HPDE6-E6E7 (cell line): ENCODE measurements around the gene DEFB128.
A peak's percentile ranks its signal among the peaks of the same experiment; 100 is the strongest.
"Not testable (repeated sequence)": the region's sequence is repeated elsewhere in the genome, so short reads cannot be mapped to it uniquely, and the experiment has no call there.

Experiments
- DNase-seq: peaks from one replicate; pipeline ENCODE4 v3.0.0; 2011; ENCODE audit warnings: missing footprints; ENCODE audit errors: extremely low spot score

DEFB128 gene

DNA sequence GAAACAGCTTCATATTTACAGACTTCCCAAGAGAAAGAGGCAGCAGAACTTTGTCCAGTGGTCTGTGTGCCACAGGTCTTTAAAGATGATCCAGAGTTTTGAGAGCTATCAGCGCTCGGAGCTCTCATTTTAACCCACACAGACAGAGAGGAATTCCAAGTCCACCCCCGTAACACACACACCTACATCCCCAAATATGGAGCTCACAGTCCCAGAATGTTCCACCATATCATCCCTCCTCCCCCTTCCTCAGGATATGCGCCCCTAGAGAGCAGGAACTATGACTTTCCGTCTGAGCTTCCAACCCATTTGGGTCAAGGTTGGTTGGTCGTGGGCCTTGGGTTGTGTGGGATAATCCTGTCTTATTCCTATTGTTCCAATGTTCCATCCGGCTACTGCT is at the start of gene DEFB128:
TSS of gene DEFB128 (minus strand) at position 101 of the 400 bp plus-strand sequence. CDS start at position 13, 88 bp downstream.
- DNase-seq: no peak

DNA sequence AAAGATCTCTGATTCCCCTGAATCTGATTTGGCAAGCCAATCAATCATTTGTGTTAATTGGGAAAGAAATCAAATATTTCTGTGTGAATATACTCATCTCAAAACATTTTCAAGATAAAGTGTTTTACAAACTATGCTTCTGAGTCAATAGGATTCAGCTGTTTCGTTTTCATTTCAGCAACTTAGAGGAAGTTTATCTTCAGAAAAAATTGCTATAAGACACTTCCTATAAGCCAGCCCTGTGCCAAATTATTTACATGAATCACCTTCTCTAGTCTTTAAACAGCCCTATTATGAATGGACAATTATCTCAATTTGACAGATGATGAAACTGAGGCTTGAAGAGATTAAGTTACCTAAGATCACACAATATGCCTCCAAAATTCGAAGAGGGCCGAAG is 48.4 kb upstream of the DEFB128 start:
- no peak for DNase-seq

DNA sequence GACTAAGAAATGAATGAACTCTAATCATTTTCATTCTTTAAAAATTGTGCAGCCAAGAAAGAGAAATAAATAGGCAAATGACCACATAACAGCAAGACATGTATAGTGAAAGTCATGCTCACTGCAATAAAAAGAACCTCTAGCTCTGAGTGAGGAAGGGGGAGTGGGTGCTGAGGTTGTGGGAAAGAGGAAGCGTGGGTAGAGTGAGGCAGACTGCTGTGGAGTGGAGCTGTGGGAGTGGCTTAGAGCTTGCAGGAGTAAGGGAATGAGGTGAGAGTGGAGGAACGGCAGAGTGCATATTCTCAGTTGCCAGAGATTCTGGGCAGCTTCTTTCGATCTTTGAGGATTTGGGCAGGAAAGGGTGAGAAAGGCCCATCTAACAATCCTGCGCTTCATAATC is 48.0 kb upstream of the DEFB128 start:
- no peak for DNase-seq

DNA sequence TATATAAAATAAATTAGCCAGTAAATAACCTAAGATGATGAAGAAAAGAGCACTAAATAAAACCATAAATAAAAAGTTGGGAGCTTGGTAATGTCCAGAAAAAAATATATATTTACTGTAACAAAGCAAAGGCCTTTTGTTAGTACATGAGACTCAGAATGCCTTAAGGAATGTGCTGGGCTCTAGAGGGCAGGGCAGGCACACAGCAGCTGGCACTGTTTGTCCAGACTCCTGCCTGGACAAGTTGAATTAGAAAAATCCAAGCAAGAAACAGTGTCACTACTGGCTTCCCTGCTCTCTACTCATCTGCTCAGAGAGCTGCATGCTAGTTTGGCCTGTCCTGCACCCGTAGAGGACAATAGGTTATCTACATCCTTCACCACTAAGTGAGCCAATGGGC is 46.4 kb upstream of the DEFB128 start:
- DNase-seq: peak; percentile 81

DNA sequence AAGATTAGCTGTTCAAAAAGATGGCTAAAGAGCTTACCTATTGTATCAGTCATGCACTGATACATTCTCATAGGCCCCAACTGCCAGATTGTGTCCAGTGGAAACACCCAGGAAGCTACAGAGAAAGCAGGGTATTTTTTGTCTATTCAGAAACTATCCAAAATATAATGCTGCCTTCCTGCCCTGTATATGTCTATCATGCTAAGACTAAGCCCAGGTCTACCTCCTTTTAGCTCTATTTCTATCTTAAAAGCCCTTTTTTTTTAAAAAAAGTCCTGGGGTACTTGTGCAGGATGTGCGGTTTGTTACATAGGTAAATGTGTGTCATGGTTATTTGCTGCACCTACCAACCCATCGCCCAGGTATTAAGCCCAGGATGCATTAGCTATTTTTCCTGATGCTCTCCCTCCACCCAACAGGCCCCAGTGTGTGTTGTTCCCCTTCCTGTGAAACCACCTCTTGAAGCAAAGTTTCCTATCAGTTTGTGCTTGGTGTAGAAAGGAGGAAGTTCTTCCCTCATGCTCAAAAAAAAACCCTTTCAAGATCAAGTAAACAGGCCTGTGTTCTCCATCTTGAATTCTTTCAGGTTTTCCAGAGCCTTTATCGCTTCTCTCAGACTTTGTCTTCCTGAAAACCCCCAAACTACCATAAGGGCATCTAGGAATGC is 38.1 kb upstream of the DEFB128 start:
- DNase-seq: no peak

DNA sequence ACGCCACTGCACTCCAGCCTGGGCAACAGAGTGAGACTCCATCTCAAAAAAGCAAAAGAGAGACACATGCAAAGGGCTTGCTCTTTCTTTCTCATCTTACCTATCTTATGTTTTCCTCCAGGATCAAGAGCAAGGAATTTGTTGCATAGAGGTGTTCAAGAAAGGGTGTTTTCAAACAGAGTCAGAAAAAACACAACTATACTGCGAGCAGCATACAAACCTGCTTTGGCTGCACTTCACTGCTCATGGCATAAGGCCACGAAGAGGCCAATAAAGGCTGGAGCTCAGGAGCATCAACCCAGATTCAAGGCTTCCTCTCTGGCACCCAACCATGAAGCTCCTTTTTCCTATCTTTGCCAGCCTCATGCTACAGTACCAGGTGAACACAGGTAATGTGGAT is 37.4 kb upstream of the DEFB128 start, which contains the start of gene DEFB129:
TSS of gene DEFB129 (plus strand) at position 301 of the 400 bp plus-strand sequence. CDS start at position 332, 31 bp downstream.
- DNase-seq: no peak

DNA sequence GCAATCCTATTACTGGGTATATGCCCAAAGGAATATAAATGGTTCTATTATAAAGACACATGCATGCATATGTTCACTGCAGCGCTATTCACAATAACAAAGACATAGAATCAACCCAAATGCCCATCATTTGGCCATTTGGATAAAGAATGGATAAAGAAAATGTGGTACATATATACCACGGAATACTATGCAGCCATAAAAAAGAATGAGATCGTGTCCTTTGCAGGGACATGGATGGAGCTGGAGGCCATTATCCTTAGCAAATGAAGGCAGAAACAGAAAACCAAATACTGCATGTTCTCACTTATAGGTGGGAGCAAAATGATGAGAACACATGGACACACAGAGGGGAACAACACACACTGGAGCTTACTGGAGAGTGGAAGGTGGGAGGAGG is 36.4 kb upstream of the DEFB128 start:
- not testable (repeated sequence) for DNase-seq

DNA sequence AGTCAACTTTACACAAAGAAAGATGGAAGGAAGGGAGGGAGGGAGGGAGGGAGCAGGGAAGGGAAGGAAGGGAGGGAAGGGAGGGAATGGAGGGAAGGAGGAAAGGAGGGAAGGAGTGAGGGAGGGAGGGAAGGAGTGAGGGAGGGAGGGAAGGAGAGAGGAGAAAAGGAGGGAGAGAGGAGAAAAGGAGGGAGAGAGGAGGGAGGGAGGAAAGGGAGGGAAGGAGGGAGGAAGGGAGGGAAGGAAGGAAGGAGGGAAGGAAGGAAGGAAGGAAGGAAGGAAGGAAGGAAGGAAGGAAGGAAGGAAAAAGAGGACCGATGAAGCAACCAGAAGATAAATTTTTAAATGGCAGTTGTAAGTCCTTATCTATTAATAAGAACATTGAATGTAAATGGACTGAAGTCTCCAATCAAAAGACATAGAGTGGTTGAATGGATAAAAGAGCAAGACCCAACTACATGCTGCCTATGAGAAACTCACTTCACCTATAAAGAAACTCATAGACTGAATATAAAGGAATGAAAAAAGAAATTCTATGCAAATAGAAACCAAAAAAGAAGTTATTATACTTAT is 31.8 kb upstream of the DEFB128 start:
- no peak for DNase-seq

DNA sequence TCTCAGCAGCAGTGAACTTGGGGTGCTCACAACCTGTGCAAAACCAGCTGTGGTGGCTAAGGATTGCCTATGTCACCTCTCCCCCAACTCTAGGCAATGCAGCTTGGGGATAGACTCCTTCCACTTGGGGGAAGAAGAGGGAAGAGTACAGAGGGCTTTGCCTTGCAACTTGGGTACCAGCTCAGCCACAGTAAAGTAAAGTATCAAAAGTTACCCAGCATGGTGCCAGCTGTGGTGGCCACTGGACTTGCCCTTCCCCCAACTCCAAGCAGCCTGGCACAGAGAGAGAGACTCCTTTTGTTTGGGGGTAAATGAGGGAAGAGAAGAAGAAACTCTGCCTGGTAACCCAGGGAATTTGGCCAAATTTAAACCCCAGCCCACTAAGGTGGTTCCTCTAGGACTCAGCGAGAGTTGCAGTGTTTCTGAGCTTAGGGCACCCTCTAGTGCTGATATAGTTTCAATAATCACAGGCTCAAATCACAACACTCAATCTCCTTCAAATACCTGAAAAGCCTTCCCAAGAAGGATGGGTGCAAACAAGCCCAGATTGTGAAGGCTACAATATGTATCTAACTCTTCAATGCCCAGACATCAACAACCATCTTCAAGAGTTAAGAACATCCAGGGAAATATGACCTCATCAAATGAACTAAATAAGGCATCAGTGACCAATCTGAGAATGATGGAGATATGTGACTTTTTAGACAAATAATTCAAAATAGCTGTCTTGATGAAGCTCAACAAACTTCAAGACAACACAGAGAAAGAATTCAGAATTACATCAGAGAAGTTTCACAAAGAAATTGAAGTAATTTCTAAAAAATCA is 30.0 kb upstream of the DEFB128 start:
- peak; percentile 54 for DNase-seq

DNA sequence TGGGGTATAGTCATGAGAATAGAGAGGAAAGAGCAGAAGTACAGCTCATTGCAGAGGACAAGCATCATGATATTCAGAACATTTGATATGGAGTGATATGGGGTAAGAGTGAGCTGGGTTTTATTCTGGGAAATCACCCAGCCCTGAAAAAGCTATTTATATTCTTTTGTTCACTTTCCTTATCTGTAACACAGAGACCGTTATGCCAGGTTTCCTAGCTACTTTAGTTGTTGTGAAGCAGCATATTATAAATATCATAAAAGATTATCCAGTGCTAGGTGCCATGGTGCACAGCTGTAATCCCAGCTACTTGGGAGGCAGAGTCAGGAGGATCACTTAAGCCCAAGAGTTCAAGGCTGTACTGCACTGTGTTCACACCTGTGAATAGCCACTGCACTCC is 27.8 kb upstream of the DEFB128 start:
- DNase-seq: no peak

DNA sequence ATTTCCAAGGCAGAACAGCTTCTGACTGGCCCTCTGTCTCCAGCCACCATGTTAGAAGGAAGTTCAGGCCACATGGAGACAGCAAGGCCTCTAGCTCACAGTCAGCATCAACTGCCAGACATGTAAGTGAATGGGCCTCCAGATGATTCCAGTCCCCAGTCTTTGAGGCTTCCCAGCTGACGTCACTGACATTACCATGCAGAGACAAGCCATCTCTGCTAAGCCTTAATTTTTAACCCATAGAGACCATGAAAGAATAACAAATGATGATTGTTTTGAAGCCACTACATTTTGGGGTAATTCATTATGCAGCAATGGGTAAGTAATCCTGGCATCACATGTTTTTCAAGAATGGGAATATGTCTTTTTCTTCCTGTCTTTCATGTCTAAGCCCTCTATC is 26.3 kb upstream of the DEFB128 start:
- DNase-seq: no peak

DNA sequence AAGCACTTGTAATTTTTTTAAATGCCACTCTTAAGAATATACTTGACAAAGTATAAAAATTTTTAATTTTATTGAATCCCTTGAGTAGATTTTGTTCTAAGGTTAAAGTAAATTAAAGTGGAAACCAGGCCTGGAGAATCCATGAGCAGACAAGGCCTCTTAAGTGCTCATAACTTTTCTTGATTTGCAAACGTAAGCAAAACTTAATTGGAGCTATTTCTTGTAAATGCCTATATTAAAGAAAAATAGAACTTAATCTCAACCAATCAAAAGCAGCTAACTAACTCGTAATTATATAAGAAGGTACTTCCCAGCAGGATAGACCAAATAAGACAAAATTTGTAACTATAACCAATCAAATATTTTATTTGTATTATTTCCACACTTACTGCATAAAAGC is 24.9 kb upstream of the DEFB128 start:
- DNase-seq: no peak

DNA sequence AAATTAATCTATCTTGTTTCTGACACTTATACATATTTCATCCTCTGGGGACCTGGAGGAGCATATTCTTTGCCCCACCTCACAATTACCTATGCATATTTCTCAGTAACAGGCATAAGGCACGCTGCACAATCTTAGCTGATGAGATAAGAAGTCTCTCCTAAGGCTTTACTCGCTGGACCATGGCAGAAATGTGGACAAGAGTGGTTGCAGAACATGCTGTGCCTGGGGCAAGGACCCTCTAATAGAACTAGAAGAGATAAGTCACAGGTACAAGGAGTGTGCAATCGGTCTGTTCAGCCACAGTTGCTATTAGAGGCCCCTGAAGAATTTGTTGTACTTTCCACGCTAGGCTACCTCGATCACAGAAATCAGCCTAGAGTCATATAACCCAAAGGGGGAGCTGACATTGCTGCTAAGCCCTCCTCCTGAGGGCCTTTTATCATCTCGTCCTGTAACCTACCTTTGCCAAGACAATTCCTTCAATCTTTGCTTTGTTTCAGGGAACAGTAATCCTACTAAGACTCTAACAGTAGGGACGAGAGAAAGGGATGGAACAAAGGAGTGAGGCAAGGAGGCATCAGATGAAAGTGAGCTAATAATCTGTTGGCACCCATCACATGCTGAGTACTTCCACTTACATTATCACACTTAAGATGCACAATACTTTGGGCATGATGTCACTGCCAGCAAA is 21.4 kb upstream of the DEFB128 start:
- DNase-seq: no peak

DNA sequence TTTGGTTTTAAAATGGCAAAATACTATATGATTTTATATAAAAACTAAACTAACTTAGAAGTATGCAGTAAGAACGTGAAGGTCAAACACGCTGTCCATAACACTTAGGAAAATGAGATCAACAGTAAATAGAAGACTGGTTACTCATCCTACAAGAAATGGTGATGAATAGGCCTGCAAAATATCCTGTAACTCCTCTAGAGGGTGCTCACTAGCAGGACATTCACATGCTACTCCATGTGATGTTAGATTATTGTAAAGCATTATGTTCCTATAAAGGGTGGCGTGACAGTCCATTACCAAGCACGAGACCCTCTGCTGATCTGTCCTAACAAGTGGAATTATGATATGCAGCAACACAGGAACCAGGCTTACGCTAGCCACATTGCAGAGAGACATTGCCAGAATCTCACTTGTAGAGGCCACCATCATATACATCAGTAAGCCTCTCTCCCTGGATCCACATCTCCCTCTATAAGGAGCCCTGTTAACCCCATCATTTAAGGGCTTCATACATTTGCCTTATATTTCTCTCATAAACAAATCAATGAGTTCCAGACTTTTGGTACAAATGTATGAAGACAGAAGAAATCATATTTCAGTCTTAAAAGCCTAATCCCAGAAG is 19.5 kb upstream of the DEFB128 start:
- peak; percentile 48 for DNase-seq

DNA sequence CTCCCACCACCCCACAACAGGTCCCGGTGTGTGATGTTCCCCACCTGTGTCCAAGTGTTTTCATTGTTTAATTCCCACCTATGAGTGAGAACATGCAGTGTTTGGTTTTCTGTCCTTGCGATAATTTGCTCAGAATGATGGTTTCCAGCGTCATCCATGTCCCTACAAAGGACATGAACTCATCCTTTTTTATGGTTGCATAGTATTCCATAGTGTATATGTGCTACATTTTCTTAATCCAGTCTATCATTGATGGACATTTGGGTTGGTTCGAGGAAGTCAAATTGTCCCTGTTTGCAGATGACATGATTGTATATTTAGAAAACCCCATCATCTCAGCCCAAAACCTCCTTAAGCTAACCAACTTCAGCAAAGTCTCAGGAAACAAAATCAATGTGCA is 14.1 kb upstream of the DEFB128 start:
- DNase-seq: not testable (repeated sequence)

DNA sequence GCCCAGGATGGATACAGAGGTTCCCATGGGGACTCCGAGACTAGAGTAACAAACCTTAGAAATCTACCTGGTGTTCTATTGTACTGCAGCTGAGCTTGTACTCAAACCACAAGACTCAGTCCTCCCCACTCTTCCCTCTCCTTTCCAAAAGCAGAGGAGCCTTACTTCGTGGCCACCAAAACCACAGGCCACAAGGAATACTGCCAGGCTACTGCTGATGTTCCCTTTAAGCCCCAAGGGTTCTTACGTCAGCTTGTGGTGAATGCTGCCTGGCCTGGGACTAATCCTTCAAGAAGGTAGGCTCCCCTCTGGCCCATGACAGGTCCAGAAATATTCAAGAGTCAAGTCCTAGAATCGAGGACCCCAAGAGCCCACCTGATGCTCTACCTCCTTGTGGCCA is 10.5 kb upstream of the DEFB128 start:
- no peak for DNase-seq

DNA sequence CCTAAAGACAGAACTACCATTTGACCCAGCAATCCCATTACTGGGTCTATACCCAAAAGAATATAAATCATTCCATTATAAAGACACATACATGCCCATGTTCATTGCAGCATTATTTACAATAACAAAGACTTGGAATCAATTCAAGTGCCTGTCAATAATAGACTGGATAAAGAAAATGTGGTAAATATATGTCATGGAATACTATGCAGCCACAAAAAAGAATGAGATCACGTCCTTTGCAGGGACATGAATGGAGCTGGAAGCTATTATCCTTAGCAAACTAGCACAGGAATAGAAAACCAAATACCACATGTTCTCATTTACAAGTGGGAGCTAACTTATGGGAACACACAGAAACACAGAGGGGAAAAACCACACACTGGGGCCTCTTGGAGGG is 8.7 kb upstream of the DEFB128 start:
- no peak for DNase-seq

DNA sequence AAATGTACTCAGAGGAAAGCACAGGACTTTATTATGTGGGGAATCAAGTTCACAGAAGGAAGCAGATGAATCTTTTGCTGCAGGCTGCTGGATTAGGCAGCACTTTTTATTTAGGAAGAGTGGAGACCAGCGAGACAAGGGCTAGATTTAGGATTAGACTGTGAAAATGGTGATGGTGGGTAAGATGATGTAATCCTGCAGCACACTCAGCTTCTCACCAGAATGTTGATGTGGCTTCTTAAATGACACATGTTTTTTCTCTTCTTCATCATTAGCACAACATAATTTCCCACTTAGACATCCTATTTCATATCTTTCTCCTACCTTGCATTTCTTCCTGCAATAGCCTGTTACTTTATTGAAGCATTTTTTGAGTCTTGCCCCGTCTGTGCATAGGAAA is 1.8 kb downstream of the DEFB128 start:
- no peak for DNase-seq

DNA sequence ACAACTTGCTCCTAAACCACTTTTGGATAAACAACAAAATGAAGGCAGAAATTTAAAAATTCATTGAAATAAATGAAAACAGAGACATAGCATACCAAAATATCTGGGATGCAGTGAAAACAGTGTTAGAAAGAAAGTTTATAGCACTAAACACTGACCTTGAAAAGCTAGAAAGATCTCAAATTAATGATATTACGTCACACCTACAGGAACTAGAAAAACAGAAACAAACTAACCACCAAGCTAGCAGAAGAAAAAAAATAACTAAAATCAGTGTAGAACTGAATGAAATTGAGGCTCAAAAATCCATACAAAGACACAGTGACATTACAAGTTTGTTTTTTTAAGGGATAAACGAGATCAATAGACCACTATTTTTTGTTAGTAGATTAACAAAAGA is 5.2 kb downstream of the DEFB128 start:
- DNase-seq: no peak

DNA sequence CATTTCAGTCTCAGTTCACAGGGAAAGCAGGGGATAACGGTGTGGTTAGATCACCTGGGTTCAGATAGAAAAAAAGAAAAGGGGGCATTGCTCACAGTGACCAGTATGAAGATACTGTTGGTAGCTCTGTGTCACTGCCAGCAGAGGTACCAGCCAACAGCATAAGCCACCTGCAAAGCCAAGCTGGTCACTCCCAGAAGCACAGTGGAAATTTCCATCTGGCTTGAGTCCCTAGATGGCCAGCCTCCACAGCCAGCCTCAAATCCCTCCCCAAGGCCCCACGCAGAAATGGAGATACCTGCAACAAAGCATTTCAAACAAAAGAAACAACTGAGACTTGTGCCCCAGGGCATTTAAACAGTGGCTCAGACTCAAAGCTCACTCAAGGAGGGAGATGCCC is 20.6 kb downstream of the DEFB128 start:
- DNase-seq: no peak

DNA sequence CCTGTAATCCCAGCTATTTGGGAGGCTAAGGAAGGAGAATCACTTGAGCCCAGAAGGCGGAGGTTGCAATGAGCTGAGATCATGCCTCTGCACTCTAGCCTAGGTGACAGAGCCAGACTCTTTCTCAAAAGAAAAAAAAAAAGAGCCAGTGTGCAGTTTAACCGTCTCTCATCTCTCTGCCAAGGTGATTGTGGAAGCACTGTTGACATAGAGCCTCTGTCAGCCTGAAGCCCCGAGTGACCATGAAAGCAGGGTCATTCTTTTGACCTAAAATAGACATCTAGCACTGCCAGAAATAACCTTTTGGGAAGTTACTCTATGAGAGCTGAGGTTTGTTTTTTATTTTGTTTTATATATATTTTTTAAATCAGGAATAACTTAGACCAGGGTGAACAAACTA is 24.9 kb downstream of the DEFB128 start:
- DNase-seq: no peak

DNA sequence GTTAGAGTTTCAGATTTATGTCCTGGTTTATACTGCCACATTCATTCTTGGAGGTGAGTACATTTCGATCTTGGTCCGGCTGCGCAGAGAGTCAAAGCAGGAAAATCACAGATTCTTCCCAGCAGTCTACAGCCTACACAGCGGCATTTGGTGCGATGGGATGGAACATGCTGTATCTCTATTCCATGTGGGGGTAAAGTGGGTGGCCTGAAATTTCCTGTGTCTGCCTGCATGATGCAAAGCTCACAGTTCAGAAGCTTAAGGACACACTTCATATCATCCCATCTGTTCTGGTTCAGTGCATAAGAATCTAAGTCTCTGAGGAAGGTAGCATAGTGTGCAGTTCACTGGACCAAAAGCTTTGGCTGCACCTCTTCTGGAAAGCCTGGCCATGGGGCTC is 32.4 kb downstream of the DEFB128 start, which contains the start of gene DEFB127:
TSS of gene DEFB127 (plus strand) at position 301 of the 400 bp plus-strand sequence. CDS start at position 392, 91 bp downstream.
- DNase-seq: no peak
